Amygdala (tissue), 56 donors: ENCODE results near the gene BTBD16.

Experiments used
- DNase-seq, 56 donors: peaks; one replicate each; lab custom pipeline; 2025; lab: John Stamatoyannopoulos, UW

Gene BTBD16

GRCh38 chr10:122336332-122336731 is 65.2 kb downstream of the BTBD16 start:
- no peak for DNase-seq

GRCh38 chr10:122336961-122337360 is 65.9 kb downstream of the BTBD16 start:
- no peak for DNase-seq

GRCh38 chr10:122338609-122339441 is 67.7 kb downstream of the BTBD16 start:
- no peak for DNase-seq

- DNase-seq = no peak
These were observed 70.2 kb downstream of the BTBD16 start for GRCh38 chr10:122341141-122341810.

DNA sequence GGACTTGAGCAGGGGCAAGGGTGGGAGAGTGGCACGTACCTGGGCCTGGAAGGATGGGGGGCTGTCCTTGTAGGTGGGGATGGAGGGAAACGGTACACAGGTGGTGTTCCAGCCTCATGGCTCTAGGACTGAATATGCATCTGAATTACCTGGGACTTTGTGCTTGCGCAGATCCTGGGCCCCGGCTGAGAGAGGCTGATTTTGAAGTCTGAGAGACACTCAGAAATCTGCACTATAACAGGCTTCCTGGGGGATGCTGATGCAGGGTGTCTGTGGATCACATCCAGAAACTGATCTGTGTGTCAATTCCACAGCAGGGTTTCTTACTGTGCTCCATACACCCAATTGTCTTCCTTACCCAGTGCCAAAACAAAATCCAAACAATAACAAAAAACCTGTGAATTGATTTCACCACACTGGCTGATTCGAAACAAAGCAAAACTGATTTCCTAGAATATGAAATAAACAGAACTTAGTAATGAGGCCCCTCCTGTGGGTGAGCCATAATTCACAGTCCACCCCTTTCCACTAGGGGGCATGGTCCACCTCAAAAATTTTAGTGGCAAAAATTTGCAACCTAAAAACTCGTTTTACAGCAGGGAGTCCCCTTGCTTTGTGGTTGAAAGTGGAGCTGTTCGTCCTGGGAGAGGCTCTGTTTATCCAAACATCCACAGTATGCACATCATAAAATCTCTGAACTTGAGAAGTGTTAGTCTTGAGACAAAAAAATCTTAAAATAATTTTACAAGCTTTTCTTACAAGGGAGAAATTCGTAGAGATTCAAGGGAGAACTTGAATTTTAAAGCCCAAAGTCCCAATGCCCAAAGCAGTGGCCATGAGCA is 71.4 kb downstream of the BTBD16 start:
- peak in 31 of 56 donors; percentile 8 to 73 (median 32) for DNase-seq

DNA sequence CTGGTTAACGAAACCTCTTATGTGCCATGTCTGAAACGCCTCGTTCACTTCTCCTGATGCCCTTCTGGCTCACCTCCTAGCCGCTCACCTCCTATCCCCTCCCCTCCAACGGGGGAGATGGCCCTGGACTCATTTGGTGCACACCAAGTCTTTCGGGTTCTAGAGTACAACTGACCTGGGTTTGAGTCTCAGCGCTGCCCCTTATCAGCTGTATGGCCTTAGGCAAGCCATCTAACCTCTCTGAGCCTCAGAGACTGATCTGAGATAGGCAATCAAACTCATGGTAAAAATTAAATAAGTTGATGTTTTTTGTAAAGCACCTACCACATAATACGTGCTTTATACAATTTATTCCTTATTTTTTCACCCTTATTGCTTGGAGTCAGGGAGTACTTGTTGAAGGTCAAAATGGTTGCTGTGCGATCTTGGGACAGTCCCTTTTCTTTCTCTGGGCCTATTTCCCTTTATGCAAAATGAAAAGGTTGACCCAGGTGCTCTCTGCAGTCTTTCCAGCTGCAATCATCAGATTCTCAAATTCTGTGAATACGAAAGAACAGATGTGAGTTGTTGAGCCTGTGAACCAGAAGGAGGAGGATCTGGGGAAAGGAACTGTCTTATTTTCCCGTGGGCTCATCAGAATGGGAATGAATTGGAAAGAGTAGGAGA is 72.2 kb downstream of the BTBD16 start:
- DNase-seq = no peak

DNA sequence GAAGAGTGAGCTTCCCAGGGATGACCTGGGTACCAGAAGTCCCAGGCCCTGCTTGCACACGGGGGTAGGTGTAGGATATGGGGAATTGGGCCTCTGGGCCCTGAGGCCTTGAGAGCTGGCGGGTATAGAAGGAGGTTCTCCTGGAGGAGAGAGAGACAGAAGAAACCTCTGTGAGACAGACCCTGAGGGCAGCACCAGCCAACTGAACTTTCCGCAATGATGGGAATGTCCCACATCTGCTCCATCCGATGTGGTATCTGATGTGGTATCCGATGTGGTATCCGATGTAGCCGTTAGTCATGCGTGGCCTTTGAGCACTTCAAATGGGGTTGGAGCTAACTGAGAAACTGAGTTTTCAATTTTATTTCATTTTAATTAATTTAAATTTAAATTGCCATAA is 72.8 kb downstream of the BTBD16 start:
- DNase-seq = no peak

DNA sequence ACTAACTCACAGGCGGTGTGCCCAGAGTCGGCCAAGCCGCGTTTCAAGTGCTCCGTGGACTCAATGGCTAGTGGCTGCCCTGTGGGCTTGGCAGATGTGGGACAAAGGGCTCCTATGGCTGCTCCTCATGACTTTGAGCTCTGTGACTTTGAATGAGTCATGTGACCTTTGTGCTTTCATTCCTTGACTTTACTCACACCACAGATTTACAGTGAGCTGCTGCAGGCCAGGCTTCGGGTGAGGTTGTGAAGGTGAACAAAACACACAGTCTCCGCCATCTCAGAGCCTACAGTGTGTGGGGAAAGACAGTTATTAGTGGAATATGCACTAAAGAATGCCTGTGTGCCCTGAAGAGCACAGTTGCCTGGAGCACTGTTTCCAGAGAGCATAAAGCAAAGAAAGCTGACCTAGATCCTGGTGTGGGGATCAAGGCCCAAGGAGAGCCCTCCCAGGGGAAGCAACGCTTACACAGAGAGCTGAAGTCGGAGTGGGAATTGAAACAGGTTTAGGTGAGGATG is 73.7 kb downstream of the BTBD16 start:
- DNase-seq = peak in 21 of 56 donors; percentile 7 to 66 (median 27)

GRCh38 chr10:122346326-122346950 is 75.3 kb downstream of the BTBD16 start:
- DNase-seq = no peak

DNA sequence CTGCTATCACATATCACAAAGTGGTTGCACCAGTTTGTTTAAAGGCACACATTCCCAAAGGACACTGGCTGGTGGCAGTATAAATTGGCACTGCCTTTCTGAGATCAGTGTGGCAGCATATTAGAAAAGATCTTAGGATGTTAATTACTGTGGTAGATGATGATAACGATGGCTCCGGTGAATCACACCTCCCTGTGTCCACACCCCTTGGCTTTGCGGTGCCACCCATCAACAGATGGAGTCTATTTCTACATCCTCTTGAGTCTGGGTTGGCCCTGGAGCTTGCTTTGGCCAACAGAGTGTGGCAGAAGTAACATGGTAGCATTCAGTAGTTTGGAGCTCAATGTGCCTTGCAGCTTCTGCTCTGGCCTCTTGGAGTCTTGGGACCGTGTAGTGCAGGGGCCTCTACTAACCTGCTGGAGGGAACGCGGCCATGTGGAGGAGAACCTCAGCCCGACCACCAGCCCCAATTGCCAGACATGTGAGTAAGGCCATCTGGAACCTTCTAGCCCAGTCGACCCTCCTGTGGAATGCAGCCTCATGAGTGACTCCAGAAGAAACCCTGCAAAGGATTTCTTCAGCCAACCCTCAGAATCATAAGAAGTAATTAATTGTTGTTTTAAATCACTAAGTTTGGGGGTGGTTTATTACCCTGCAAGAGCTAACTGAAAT is 76.2 kb downstream of the BTBD16 start:
- DNase-seq = no peak

DNA sequence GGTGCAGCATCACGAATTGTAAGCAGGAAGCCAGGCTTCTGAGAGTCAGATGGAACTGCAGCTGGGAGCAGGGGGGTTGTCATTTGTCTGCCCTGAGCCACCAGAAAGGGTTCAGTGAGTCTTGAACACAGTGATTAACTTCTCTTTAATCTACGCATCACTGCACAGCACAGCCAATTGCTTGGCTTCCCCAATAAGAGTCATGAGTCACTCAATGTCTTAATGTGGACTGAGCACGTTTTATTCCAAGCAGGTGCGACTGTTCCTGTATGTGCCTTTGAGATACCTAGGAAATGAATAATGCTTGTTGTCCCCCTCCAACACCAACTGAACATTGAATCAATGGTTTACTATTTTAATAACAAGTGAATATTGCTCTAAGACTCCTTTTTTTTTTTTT is 77.4 kb downstream of the BTBD16 start:
- DNase-seq = no peak

- no peak for DNase-seq
These were observed 77.9 kb downstream of the BTBD16 start for GRCh38 chr10:122348935-122349361.

DNA sequence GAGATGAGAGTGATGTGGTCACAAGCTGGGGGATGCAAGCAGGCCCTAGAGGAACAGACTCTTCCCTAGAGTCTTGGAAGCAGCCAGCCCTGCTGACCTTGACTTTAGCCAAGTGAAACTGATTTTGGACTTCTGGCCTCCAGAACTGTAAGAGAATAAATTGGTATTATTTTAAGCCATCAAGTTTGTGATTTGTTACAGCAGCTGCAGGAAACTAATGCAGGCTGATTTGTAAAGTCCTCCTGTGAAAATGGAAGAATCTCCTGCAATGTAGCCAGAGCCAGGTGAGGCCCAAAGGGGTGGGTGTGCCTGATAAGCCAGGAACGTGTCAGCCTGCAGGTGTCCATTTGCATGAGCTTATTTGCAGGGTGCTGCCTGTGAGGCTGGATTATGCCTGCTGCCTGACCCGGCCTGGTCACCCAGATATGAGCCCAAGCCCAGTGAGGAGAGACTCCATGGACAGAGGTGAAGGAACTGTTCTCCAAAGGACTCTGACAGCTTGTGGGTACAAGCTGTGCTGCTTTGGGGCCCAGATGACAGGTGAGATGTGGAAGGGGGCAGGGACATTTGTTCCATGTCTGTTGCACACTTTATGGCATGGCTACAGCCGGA is 78.8 kb downstream of the BTBD16 start:
- no peak for DNase-seq

DNA sequence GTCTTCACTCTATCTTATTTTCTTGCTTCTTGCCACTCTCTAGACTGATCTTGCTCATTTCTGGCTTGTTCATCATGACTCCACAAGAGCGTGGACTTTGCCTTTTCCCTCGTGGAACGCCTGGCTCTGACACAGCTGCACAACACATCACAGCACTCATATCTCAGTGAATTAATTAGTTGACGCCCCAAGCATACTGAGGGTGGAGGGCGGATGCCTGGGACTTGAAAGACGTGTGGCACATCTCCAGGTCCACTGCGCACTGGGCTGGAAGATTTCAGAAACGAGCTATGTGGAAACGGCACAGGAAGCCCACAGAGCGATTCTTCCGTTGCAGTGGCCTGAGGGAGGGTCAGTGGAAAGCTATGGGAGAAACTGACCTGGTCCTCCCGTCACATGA is 79.8 kb downstream of the BTBD16 start:
- no peak for DNase-seq

DNA sequence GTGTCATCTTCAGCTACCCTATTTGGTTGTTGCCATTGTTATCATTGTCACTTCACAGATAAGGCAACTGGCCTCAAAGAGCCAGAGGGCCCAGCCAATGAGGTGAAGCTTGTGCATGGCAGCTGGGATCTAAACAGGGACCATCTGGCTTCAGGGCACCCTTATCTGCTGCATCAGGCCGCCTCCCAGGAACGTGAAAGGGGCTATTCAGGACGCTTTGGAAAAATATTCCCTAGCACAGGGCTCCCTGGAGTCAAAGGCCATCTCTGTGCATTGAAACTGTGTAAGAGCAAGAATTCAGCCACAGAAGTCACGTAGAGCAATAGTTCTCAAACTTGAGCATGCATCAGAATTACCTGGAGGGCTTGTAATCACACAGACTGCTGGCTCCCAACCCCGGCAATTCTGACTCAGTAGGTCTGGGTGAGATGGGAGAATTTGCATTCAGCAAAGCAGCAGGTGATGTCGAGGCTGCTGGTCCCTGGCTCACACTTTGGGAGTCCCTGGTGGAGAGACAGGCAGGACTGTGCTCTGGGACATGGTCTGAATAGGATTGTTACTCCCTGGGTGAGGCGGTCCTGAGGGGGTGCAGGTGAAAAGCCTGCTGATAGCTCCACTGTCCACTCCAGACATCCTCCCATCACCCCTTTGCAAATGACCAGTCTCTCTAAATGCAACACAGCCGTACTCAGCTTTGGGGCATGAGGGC is 81.9 kb downstream of the BTBD16 start:
- no peak for DNase-seq

DNA sequence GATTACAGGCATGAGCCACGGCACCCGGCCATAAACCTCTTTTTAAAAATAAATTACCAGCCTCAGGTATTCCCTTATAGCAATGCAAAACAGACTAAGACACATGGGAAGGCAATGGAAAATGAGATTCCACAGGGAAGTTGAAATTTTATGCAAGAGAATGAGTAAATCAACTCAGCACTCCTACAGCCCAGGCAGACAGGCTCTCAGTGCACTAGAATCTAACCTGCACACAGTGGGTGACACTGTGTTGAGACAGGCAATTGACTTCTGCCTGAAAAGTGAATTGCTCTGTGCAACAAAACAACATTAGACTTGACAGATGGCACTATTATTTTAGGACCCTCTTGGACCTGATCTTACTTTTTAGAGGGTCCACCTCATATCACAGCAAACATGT is 83.3 kb downstream of the BTBD16 start:
- DNase-seq = no peak

DNA sequence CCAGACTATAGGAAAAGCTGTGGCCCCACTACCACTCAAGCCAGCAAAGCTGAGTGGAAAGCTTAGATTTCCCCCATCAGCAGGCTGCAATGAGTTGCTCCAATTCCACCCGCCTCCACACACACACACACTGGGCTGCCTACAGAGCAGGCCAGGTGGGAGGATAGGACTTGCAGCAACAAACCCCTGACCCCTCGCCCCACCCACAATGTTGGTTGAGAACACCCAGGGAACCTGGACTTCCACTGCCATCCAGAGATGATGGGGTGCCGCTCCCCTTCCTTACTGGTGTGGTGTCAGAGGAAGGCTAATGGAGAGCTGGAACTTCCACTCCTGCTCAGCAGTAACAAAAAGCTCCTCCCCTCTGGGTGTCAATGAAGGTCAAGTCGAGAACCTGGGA is 86.6 kb downstream of the BTBD16 start:
- no peak for DNase-seq

GRCh38 chr10:122359621-122360020 is 88.5 kb downstream of the BTBD16 start:
- DNase-seq = no peak
